ENCODE results near the gene PPID.

DNA sequence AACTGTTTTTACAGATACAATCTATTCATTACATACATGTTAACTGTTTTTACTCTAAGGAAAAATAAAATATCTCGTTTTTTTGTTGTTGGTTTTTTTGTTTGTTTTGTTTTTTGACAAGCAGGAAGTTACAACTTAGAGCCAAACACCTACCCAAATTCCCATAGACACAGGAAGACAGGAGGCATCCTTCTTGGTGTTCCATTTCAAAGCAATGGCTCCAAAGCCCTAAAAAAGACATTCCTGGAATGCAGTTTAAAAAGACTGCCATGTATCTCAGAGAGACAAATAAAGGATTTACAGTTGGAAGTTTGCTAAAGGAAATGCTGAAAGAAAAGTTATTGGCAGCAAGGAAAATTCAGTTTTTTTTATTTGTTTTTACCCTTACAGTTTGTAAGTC, 34.4 kb downstream of the PPID start:
- TF ChIP-seq POLR2A (IDR thresholded peaks at IDR 0.05; ENCODE audit: low read depth, low read length) (no peak), MXI1 (IDR thresholded peaks at IDR 0.05; ENCODE audit: borderline replicate concordance, low read depth, low read length) (no peak), MAFK (IDR thresholded peaks at IDR 0.05; ENCODE audit: low read depth, low read length) (no peak), CHD1 (IDR thresholded peaks at IDR 0.05; ENCODE audit: low read depth, low read length) (no peak)
- TF ChIP-seq, protein P1, sequence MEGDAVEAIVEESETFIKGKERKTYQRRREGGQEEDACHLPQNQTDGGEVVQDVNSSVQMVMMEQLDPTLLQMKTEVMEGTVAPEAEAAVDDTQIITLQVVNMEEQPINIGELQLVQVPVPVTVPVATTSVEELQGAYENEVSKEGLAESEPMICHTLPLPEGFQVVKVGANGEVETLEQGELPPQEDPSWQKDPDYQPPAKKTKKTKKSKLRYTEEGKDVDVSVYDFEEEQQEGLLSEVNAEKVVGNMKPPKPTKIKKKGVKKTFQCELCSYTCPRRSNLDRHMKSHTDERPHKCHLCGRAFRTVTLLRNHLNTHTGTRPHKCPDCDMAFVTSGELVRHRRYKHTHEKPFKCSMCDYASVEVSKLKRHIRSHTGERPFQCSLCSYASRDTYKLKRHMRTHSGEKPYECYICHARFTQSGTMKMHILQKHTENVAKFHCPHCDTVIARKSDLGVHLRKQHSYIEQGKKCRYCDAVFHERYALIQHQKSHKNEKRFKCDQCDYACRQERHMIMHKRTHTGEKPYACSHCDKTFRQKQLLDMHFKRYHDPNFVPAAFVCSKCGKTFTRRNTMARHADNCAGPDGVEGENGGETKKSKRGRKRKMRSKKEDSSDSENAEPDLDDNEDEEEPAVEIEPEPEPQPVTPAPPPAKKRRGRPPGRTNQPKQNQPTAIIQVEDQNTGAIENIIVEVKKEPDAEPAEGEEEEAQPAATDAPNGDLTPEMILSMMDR (conservative IDR thresholded peaks at IDR 0.05; ENCODE audit: low read depth, low read length): no peak

All from IMR-90 (cell line).